Measurements from ENCODE around the gene CIROP.

DNA sequence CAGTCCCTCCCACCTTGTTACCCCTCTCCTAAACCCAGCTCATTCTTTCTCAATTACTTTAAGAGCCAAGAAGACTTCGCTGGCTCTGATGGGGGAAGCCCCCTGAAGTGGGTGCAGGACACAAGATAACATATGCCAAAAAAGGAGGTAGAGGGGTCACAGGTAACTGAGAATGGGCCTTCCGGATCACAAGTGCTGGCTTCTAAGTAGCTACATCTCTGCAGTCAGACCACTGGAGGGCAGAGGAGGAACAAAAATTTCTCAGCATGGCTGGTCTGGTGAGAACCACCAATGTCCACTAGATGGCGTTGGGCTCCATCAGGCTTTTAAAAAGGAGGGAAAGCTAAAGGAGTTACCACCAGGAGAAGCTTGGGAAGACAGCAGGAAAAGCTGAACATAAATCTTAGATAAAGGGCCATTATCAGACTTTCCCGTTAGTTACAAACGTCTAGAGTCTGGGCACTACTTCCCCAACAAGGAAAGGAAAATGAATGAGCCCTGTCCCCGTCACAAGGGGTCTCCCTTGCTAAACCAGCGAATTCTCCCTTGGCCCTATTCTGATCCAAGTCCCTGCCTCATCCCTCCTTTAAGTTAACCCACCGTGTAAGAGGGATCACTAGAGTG is 35.9 kb downstream of the CIROP start:
- no peak for TF ChIP-seq POLR2A (IDR thresholded peaks at IDR 0.05; ENCODE audit: low read depth, low read length)
- TF ChIP-seq POLR2AphosphoS5 (IDR thresholded peaks at IDR 0.05; ENCODE audit: low read depth, low read length): no peak
